NCI-H69 (cell line): ENCODE data around the gene MRPS24.
"Not testable (repeated sequence)": the region's sequence is repeated elsewhere in the genome, so short reads cannot be mapped to it uniquely, and the experiment has no call there.

ENCODE experiments used
- DNase-seq: peaks from one replicate; lab custom pipeline; 2025; lab: John Stamatoyannopoulos, UW

Gene MRPS24

GRCh38 chr7:43838201-43838658 lies 31.1 kb downstream of the MRPS24 start:
- no peak for DNase-seq

DNA sequence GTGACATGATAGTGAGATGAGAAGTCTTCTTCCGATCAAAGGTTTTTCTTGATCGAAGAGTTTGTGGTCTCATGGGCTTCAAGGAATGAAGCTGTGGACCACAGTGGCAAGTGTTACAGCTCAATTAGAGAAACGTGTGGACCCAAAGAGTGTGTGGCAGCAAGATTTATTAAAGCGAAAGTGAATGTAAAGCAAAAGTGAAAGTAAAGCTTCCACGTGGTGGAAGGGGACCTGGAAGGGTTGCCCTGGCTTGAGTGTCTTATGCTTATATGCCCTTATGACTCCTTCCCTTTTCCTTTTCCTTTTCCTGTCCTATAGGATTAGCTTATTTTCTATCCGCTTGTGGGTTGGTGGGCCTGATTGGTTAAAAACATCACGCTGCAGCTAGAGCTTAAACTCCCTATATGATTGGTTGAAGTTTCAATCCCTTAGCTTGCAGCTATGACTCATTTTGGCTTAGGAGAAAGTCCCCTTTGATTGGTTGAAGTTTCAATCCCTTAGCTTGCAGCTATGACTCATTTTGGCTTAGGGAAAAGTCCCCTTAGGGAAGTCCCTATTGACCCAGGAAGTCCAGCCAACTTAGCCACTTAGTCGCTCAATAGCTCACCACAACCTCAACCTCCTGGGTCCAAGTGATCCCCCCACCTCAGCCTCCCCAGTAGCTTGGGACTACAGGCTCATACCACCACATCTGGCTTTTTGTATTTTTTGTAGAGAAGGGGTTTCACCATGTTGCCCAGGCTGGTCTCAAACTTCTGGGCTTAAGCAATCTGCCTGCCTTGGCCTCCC lies 34.7 kb downstream of the MRPS24 start:
- peak; percentile 28 for DNase-seq

DNA sequence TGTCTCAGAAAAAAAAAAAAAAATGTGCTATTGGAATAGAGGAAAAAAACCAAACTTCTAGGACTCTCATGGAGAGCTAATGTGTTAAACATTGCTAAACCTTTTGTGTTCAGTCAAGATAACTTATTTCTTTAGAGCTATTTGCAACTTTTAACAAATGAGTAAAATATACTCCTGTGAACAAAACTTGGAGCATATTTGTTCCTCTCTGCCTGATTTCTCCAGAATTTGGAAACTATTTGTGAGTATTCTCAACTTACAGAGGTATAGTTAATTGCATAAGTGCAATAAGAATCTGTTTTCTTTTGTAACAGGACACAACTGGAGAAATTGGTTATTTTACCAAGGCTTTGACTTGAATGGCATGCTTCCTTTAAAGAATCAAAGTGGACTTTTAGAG lies 38.4 kb downstream of the MRPS24 start:
- not testable (repeated sequence) for DNase-seq

DNA sequence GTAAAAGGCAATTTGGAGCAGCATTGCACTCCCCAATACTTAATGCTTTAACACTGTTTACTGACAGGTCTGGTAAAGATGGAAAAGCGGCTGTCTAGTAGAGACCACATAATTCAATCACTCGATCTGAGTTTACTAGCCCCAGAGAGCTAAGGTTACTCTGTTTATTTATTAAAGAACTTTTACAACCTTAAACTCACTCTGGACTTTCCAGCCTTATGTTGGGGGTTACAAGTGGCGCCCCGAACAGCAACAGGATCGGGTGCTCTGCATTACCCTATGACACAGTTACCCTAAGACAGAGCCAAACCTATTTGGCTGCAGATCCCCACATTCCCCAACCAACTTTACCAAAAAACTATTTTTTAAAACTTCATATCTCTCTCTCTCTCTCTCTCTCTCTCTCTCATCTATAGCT lies 43.9 kb downstream of the MRPS24 start:
- DNase-seq: no peak

DNA sequence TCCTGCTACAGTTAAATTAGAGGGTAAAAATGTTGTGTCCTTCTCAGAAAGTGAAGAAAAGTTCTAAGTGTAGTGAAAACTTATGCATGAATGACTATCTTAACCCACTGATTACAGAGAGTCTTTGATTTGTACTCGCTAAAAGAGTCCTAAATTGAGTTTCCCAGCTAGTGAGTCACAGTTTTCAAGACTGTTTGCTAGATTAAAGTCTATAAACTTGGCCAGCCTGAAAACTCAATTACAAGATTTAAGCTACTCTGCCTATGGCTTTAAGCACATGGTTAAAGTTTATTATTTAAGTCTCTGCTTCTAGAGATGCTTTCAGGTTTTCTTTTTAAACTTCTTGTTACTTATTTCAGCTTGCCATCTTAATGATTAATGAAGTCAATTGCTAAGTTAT lies 44.4 kb downstream of the MRPS24 start:
- no peak for DNase-seq

- DNase-seq: not testable (repeated sequence)
These were observed 44.8 kb downstream of the MRPS24 start for GRCh38 chr7:43824513-43824912.

- DNase-seq: no peak
These were observed 45.4 kb downstream of the MRPS24 start for GRCh38 chr7:43823941-43824340.

GRCh38 chr7:43823425-43823824 lies 45.9 kb downstream of the MRPS24 start:
- not testable (repeated sequence) for DNase-seq
